Measurements from ENCODE around the gene MCC.

The MCC gene

DNA sequence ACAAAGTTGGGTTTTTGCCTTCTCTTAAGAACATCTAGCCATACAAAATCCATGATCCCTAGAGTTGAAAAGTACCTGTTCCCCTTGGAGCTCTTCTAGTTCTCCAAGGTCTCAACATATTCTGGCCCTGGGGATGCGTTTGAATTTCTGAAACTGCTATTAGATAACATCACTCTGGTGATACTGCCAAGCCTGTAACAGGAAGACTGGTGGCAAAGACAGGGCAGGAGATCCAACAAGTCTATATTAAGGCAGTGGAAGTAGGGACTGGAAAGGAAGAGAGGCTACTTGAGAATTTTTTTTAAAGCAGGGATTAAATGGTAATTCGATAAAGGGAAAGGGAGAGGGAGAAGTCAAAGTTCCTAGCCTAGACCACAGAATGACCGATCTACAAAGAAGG lies 264.9 kb downstream of the MCC start:
- no peak for DNase-seq (ENCODE audit: low read depth)

- no peak for DNase-seq (ENCODE audit: low read depth)
Observed at GRCh38 chr5:113221294-113222176, 266.7 kb downstream of the MCC start.

DNA sequence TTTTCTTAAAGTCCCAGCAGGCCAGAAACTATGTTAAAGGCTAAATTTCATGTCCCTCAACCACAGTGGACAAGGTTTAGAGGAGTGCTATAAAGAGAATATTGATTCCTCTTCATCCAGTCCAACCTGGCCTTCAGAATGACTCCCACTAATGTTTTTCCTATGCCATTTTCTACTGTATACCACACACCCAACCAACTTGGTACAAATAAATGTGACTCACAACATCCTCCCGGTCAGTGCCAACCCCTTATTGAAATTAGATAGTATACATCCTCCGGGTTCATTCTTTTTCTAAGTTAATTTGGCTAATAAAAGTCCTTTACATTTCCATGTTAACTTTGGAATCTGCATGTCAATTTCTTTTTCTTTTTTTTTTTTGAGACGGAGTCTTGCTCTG lies 268.6 kb downstream of the MCC start:
- DNase-seq (ENCODE audit: low read depth): no peak

DNA sequence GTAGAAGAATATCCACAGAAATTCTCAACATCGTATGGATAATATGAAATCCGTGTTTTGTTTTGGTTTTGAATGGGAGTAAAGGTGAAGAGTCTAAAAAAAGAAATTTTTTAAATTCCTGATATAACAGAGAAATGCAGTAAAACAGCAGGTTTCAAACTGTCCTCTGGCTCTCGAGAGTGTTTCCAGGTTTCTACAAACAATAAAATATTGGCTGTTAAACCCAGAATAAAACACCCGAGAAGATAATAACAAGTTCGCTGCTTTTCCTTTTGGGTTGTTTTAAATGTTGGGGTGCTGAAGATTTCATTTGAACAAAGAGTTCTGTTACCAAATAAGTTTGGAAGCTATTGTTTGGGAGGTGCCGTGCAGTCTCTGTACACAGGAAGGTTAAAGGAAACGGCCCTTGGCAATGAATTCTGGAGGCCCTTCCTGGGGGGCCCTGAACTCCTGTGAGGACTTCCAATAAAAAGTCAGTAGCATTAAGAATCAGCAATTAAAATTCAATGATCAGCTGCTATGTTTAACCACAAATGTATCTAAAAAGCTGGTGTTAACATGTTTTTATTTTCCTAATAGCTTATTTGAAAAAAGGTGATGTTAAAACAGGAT lies 269.2 kb downstream of the MCC start:
- DNase-seq (ENCODE audit: low read depth): no peak

DNA sequence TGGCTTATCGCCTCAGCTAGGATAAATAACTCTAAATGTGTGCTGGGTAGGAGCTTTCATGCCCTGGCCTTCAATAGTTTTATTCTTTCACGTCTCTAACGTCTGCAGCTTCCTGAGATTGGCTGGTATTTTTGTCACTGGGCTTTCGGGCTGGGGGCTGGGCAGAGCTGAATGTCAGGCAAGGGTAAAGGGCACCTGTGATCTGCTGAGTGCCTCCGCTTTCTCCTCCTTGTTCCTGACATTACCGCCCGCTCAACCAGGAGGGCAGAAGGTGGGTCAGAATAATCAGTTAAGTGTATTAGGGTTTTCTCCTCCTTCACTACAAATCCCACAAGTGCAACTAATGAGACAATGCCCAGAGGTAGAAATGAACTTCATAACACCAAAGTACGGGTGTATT lies 270.1 kb downstream of the MCC start:
- no peak for DNase-seq (ENCODE audit: low read depth)

- no peak for DNase-seq (ENCODE audit: low read depth)
Observed at GRCh38 chr5:113217619-113218184, 270.6 kb downstream of the MCC start.

GRCh38 chr5:113216545-113216944 lies 271.7 kb downstream of the MCC start:
- DNase-seq (ENCODE audit: low read depth): no peak

DNA sequence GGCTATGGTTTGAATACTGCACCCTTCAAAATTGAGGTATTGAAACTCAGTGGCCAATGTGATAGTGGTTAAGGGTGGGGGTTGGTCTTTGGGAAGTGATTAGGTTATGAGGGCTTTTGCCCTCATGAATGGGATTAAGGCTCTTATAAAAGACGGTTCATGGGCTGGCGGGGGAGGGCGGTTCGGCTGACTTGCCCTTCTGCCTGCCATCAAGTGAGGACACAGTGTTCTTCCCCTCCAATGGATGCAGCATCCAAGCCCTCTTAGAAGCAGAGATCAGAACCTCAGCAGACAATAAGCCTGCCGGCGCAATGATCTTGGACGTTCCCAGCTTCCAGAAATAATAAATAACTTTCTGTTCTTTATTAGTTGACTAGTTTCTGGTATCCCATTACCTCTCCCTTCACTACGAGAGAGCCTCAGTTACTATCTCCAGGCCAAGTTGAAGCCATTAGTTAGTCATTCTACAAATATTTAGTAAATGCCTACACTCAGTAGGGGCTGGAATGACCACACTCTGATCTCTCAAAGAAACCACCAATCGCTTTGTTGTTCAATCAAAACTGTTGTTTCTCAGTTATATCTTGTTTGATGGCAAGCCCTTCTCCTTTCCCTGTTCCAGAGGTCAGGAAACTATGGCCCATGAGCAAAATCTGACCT lies 272.7 kb downstream of the MCC start:
- no peak for DNase-seq (ENCODE audit: low read depth)

DNA sequence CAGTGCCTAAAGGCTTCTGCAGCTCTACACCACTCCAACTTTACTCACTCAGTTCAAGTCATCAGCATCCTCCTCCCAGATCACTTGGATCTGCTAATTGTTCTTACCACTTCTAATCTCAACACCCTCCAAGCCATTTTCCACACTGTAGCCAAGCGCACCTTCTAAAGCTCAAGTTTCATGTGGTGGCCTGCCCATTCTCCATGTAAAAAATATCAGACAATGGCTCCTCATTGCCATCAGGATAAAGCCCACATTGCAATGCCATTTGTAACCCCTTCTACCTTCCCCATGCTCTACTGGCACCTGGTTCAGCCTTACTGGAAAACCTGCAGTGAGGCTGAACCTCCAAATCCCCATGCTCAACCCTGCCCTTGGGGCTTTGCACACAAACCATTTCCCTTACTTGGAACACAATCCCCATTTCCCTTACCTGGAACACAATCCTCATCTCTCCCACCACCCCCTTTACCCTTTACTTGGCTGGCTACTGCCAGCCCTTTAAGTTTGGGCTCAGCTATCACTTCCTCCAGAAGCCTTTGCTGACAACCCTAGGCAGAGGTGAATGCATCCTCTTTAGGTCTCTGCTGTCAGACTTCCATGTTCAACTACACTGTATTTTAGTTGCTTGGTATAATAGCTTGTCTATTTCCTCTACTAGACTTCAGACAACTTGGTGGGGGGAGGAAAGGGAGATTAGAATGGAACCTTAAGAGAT lies 273.5 kb downstream of the MCC start:
- no peak for DNase-seq (ENCODE audit: low read depth)

GRCh38 chr5:113213551-113214425 lies 274.5 kb downstream of the MCC start:
- no peak for DNase-seq (ENCODE audit: low read depth)

DNA sequence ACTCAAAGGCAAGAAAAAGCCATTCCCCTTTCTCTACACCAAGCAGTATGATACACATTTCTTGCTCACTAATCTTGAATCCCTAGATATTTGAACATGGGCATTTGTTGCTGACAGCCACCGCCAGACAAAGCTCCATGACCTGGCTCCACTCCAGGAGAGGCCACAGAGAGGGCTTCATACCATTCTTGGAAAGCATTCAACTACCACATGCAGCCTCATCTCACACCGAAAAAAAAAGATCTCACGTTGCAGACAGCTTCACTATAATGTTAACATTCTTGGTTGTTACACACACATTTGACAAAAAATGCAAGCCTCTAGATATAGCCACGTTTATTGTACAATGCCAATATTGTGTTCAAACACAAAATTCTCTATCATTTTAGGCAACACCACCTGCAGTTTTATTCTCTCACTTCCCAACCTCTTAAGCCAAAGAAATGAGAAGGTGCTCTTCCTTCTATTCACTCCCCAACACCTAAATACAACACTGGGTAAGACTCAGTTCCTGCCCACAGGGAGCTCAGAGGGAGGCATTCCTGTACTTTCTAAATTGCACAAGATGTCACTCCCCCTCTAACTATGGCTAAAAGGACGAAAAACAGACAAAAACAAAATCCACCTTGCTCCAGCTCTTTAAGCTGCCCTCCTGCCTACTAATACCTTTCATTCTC lies 275.9 kb downstream of the MCC start:
- DNase-seq (ENCODE audit: low read depth): no peak

GRCh38 chr5:113209498-113209897 lies 278.8 kb downstream of the MCC start:
- no peak for DNase-seq (ENCODE audit: low read depth)

- DNase-seq (ENCODE audit: low read depth): no peak
Observed at GRCh38 chr5:113205807-113206206, 282.4 kb downstream of the MCC start.

DNA sequence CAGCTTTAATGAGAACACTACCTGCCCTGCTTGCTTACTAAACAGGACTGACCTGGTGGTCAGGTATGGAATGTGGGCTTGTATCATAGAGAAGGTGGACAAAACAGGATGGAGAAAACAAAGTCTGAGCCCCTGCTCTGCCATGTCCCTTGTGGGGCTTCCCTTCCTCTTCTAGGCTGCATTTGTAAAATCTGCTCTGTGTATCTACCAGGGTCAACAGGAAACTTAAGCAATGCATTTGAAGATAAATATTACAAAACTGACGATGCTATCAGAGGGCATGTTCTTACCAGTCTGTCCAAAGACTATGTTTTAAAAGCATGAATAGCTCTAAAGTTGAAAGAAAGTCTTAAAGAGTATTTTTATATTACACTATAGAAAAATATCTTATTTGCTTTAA lies 282.9 kb downstream of the MCC start:
- no peak for DNase-seq (ENCODE audit: low read depth)

DNA sequence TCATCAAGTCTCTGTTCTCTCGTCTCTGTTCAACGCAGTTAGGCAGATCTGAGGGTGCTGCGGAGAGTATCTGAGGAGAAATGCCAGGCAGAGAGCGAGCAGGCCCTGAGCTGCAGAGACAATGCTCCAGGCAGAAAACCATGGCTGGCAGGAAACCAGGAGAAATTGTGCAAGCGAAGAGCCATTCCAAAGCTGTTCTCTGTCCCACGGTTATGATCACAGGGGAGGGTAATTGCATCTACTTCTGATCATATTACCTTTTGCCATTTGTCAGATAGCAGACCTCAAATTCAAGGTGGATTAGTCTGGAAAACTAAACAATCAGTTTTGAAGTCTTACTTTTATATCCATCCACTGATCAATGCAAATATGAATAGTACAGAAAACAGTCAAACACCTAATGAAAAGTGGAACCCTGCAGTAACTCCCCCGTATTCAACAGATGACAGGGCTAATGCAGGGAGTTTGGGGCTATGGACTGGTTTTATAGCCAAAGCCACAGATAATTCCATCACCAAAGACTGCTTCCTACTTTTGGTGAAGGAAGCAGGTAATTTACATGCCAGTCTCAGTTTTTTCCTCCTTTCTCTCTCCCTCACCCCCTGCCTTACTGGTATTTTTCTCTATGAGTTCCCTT lies 283.6 kb downstream of the MCC start:
- DNase-seq (ENCODE audit: low read depth): no peak

DNA sequence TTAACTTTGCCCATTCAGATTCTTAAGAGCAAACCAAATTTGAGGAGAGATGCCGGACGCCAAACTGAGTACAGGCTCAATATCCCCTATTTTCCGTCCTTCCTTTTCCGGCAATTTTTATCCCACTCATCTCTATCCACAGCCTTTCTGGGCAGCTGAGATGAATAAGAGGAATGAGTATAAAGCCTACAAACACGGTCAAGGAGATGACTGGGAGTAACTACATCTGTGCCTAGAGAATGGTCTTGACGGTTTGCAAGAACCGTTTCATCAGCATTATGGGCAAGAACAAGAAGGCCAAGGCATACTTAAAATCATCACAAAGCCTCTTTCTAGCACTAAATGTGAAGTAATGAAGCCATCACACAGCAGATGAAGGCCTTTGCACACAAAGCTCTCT lies 284.3 kb downstream of the MCC start:
- no peak for DNase-seq (ENCODE audit: low read depth)

DNA sequence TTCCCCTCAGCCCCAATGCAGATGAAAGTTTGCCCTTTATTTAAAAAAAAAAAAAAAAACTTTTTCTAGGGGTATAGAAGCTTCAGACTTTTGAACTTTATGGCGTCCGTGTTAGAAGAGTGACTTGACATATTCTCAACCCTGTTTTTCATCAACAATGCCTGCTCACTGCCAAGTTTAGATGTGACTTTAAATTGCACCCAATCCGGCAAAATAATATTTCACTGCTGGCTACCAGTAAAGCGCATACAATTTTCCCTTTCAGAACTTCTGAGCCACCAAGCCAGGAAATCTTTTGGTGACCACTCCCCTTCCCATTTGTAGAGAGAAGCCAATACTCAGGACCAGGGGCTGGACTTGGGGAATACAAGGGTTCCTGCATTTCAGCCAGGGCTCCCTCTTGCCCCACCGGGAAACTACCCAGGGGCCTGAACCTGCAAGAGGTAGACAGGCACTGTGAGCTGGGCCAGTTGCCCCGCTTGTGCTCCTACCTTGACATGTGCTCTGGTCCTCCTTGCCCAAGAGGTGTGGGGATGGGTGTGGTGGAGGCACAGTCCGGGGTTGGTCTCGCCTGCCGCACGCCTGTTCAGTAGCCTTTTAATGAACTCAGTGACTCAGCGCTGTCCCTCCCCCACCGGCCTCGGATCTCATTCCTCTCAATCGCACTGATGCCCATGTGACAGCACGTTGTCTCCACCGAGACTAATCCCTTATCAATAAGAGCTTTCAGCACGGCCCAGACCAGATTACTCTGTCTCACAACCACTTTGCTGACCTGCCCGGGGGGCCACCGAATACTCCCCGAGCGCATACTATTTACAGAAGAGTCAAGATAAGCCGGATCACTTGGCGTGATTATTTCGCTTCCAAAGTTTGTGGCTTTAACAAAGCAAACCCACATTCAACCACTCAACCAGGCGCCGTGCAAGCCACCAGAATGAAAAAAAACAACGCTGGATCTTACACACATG lies 285.2 kb downstream of the MCC start:
- no peak for DNase-seq (ENCODE audit: low read depth)

- DNase-seq (ENCODE audit: low read depth): no peak
Observed at GRCh38 chr5:113202287-113202686, 286.0 kb downstream of the MCC start.

DNA sequence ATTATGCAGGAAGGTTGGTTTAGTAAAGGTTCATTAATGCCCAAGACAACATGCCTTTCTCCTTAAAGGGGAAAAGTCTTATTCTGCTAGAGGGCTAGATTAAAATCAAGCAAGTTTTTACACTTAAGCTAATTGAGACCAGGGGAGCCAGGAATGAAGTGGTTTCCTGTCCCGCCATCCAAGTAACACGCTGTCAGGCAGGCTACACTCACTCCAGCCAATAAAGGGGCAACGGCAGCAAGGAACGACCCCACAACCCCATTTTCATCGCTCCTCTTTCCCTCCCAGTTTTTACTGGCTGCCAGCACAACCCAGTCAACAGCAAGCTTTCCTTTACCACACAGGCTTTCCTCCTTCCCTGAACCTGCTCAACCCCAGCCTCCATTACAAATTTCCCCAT lies 286.5 kb downstream of the MCC start:
- no peak for DNase-seq (ENCODE audit: low read depth)

All from stimulated activated CD8-positive, alpha-beta memory T cell treated with anti-CD3 and anti-CD28 coated beads, Interleukin-7, amount 100 ng/mL, for 24 hours (primary cell).